GOT3 (cell line): Measurements from ENCODE around the gene CYB5B.
"Not testable (repeated sequence)": the region's sequence is repeated elsewhere in the genome, so short reads cannot be mapped to it uniquely, and the experiment has no call there.

Experiments used
- DNase-seq: peaks from one replicate; lab custom pipeline; 2025; ENCODE audit warnings: mixed read lengths; lab: John Stamatoyannopoulos, UW

Gene CYB5B

DNA sequence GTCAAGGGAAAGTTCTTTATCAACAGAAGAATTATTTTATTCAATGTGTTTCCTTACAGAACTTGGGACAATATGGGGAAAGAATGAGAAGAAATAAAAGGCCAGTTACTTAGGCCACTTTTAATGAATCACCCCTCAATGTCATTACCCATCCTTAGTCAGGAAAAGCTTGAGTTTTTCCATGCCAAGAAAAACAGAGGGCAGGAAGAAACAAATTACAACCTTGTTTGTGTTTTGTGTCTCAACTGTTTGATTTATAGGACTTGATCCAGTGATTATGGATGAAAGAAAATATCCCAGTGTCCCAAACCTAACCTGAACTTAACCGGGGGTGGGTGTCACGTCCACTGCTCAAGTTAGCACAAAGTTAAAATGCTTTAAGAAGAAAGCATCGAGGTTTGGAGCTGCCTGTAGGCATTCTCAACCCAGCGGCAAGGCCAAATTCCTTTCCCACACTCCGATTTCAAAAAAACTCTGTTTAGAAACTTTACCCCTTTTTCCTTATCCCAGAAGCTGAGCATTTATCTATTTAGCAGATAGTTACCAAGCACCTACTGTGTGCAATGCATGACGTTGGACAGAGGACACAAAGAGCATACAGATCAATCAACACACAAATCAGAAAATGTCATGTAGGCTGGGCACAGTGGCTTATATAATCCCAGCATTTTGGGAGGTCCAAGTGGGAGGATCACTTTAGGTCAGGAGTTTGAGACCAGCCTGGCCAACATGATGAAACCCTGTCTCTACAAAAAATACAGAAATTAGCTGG, 14.0 kb upstream of the CYB5B start:
- no peak for DNase-seq

DNA sequence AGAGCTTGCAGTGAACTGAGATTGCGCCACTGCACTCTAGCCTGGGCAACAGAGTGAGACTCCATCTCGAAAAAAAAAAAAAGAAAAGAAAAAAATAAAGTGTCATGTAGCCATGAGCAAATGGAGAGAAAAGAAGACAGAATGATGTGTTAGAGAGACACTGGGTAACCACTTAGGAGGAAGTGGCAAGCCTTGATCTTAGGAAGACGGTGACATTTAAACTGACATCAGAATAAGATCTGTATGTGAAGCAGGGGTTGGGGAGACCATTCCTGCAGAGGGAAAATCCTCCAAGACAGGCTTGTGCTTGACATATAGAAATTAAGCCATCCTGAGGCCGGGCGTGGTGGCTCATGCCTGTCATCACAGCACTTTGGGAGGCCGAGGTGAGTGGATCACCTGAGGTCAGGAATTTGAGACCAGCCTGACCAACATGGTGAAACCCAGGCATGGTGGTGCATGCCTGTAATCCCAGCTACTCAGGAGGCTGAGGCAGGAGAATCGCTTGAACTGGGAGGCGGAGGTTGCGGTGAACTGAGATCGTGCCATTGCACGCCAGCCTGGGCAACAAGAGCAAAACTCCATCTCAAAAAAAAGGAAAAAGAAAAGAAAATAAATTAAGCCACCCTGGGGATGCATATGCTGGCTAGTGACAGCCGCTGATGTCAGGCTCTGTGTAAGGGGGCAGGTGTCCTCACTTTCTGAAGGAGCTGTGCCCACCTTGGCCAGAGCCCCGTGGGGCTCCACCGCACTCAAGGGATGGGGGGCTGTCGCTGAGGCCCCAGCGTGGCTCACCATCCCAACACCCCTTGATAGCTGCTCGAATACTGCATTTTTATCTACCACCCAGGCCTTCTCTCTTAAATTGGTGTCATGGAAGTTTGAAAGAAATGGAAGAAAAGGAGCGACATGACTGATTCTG, 13.1 kb upstream of the CYB5B start:
- DNase-seq: no peak

DNA sequence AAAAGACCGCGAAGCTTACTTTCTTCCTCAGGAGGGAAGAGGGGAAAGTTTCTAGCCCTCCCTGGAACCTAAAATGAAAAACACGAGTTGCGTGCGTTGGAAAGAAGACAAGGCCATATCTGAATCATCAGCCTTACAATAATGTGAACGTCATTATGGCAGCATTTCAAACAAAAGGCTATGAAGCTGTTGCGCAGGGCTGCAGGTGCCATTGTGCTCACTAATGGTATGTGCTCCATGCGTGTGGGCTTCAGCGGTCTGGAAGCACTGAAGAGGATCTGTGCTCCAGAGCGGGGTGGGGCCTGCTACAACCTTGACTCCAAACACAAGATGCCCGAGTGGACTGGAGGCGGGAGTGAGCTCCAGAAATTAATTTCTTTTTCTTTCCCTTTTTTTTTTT, 12.1 kb upstream of the CYB5B start:
- DNase-seq: no peak

DNA sequence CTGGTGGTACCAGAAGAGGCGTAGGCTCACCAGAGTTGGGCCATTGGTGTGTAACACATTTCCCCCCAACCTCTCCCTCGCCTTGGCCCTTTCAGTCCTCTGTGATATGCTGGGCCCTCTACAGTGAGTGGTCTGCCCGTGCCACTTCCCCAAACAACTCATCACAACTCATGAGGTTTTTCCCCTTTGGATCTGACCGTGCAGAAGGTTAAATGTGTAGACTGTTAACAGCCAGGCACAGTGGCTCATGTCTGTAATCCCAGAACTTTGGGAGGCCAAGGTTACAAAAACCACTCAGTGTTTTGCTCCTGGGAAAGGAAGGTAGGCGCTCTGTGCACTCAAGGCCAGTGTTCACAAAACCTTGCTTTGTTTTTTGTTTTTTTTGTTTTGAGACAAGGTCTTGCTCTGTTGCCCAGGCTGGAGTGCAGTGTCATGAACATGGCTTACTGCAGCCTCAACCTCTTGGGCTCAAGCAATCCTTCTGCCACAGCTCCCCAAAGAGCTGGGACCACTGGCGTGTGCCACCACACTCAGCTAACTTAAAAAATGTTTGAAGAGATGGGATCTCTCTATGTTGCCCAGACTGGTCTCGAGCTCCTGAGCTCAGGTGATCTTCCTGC, 11.3 kb upstream of the CYB5B start:
- DNase-seq: no peak

DNA sequence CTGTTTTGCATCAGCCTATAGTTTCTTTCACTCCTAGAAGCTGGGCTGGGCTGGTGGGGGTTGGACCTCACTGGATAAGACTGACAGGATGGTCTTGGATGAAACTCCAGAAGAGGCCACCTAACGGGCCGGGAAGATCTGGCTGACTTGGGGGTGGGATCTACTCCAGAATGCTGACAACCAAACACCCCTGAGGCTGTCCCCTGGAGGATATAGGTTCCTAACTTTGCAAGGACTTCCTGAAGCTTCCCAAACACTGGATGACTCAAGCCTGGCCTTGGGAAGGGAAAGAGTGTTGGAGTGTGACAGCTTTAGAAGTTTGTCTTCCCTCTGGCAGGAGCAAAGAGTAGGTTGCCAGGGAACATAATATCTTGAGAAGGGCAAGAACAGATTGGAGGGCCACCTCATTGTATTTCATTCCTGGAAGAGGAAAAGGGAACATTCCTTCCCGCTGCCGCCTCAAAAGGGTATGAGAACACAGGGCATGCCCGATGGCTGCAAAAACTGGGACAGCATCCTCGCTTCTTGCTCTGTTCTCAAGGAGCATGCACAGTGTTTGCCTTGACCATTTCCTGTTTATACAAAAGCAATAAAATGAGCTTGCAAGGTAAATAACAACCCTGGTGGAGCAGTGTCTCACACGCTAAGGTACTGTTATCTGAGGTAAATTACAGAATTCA, 6.8 kb upstream of the CYB5B start:
- no peak for DNase-seq

DNA sequence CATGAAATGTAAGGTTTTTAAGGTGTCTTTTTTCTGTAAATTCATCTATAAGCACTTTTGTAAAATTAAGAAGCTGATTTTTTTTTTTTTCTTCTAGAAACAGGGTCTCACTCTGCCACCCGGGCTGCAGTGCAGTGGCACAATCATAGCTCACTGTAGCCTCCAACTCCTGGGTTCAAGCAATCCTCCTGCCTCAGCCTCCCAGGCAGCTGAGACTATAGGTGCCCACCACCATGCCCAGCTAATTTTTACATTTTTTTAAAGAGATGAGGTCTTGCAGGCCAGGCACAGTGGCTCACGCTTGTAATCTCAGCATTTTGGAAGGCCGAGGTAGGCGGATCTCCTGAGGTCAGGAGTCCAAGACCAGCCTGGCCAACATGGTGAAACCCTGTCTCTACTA, 4.5 kb upstream of the CYB5B start:
- no peak for DNase-seq

DNA sequence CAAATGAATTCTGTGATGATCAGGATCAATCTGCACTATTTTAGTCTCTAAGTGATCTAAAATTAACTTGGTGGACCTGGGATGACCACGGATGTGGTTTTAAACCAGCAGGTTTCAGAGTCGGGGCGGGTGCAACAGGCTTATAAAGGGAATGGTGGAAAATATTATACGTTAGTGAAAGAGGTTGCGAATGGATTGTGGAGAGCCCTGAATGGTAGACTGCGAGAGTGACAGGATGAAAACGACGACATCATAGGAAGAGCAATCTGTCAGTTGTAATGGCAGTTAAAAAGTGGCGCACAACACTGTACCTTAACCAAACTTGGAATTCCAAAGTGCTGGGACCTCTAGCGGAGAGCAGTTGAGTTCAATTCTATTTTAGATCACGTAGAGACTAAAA, 1.2 kb upstream of the CYB5B start:
- DNase-seq: no peak

DNA sequence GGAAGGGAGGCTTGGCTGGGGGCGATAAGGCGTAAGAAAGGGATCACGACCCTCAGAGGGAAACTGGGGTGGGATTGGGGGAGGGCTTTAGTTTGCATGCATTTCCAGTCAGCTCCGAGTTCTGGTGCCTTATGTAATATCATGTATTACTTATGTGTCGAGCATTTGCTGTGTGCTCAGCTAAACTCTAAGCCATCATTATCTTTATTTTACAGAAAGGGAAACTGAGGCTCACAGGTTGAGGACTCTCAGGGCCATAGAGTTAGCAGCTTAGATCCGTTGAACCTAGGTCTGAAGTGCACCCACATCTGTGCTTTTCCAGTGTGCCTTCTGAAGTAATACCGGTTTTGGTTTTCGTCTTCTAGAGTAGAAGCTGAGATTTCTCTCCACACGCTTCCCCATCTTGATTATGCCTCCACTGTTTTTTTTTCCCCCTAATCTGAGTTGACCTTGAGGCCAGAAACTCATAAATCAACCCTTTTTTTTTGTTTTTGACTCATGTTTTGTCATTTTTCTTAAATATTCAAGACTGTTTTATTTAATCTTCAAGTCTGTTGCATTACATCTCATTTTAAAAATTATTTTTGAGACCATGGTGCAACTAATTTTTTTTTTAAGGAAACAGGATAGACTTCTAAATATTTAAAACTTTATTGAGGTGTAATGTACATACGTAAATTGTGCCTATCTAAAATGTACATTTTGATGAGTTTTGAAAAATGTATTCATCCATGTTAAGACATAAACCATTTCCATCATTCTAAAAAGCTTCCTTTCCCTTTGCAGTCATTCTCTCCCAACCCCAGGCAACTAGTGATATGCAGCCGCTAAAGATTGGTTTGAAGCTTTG, 741 bp downstream of the CYB5B start:
- DNase-seq: no peak

DNA sequence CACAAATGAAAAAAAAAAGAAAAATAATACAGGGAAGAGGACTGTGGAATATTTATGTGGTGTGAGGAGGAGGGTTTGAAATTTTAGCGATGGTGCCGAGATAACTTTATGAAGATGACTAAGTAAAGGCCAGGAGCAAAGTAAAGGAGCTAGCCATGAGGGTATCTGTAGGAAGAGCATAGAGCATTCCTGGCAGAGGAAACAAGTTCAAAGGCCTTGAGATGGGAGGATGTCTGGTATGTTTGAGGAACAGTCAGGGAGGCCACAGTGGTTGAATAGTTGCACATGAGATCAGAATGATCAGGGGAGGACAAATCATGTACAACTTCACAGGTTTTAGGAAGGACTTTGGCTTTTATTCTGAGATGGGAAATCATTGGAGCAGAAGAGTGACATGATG, 4.2 kb downstream of the CYB5B start:
- DNase-seq: no peak

DNA sequence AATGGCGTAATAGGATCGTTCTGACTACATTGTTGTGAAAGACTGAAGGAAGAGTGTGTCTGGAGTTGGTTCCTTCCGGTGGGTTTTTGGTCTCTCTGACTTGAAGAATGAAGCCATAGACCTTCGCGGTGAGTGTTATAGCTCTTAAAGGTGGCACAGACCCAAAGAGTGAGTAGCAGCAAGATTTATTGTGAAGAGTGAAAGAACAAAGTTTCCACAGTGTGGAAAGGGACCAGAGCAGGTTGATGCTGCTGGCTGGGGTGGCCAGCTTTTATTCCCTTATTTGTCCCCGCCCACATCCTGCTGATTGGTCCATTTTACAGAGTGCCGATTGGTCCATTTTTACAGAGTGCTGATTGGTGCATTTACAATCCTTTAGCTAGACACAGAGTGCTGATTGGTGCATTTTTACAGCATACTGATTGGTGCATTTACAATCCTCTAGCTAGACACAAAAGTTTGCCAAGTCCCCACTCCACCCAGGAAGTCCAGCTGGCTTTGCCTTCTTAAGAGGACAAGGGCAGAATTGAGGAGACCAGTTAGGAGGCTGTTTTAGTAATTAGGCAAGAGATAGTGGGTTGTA, 4.7 kb downstream of the CYB5B start:
- DNase-seq: not testable (repeated sequence)

DNA sequence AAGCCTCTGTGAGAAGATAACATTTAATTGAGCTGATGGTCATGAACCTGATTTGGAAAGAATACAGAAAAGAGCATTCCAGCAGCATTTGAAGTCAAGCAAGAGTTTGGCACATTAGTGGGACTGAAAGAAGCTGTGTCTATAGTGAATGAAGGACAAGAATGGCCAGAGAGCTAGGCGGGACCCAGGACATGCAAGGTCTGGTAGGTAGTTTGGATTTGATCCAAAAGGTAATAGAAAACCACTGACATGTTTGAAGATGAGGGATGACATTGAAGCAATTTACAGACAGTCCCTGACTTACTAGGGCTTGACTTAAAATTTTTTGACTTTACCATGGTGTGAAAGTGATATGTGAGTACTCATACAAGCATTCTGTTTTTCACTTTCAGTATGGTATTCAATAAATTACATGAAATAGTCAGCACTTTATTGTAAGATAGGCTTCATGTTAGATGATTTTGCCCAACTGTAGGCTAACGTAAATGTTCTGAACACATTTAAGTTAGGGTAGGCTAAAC, 7.6 kb downstream of the CYB5B start:
- no peak for DNase-seq

DNA sequence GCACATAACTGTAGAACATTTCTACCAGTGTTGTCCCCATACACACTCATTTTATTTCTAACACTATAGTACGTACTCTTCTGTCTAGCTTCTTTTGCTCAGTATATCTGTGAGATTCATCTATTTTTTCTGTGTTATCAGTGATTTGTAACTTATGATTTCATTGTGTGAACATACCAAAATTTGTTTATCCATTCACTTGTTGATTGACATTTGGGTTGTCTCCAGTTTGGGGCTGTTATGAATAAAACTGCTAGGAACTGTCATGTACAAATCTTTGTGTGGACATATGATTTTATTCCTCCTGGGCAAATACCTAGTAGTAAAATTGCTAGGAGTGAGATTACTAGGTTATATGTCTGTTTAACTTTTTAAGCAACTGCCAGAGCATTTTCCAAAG, 9.6 kb downstream of the CYB5B start:
- no peak for DNase-seq

DNA sequence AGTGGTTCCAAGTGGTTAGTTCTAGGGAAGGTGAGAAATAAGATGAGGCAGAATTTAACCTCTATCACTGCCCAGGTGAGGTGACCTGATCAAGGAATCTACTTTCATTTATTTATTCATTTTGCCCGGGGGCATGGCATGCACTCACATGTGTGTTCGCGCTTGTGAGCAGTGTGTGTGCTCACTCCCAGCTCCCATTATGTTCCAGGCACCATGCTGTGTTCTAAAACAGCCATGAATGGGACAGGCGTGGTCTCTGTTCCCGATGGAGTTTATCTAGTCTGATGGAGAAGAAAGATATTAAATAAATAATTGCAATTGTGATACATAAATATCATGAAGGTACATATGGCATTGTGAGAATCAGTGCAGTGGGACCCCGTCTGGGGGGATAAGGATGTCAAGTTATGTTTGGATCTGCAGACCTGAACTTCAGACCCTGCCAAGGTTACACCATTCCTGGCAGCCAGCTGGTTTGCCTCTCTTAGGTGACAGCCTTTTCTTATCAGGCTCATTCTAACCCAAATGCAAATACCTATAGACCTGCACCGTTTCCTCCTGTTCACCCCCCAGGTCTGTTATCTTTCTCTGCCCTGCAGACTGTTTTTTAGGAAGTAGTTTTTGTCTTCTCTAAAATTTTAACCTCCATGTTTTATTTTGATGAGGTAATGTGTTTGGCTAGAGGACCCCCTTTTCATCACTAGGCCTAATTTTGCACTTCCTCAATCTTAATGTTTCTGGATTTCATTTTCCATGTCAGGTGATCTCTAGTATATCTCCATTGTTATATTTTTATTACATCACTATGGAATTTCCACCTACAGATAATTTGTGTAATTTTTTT, 11.8 kb downstream of the CYB5B start:
- DNase-seq: no peak

DNA sequence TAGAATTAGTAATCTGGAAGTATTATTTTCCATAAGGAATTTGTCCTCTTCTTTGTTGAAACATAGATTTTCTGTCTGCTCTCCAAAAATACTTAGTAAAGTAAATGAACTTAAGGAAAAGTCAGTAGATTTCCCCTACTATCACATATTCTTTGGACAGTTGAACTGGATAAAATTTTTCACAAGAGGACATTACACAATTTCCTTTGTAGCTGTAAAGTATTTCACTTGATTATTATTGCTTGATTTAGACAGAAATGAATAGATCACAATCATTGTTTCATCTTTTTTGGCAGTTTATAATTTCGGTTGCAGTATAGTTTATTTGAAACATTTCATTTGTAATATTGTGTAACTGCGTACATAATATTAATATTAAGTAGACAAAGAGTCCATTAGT, 12.5 kb downstream of the CYB5B start:
- DNase-seq: no peak

DNA sequence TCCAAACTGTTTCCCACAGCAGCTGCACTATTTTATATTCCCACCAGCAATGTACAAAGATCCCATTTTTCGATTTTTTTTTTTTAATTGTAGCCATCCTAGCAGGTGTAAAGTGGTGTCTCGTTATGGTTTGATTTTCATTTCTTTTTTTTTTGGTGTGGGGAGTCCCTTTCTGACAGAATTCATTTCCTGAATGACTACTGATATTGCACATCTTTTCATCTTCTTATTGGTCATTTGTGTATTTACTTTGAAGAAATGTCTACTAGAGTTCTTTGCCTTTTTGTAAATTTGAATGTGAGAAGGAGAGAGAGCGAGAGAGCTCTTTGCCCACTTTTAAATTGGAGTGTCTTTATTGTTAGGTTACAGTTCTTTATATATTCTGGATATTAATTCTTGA, 14.0 kb downstream of the CYB5B start:
- DNase-seq: no peak

DNA sequence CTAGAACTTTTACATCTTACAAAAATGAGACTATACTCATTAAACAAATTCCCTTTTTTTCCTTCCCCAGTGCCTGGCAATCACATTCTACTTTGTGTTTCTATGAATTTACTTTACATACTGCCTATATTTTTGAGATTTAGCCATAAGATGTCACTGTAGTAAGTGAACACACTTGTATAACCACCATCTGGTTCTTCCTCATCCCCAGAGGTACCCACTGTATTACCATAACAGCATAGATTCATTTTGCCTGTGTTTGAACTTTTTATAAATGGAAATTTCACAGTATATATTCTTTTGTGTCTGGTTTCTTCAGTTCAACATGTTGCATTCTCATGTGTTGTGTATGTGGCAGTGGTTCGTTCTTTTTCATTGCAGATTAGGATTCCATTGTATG, 15.8 kb downstream of the CYB5B start:
- no peak for DNase-seq

DNA sequence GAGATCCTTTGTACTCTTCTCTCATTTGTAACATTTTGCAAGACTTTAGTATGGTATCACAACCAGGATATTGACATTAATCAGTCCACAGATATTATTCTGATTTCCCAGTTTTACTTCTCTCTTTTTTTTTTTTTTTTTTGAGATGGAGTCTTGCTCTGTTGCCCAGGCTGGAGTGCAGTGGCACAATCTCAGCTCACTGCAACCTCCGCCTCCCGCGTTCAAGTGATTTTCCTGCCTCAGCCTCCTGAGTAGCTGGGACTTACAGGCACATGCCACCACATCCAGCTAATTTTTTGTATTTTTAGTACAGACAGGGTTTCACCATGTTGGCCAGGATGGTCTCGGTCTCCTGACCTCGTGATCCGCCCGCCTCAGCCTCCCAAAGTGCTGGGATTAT, 16.6 kb downstream of the CYB5B start:
- not testable (repeated sequence) for DNase-seq

DNA sequence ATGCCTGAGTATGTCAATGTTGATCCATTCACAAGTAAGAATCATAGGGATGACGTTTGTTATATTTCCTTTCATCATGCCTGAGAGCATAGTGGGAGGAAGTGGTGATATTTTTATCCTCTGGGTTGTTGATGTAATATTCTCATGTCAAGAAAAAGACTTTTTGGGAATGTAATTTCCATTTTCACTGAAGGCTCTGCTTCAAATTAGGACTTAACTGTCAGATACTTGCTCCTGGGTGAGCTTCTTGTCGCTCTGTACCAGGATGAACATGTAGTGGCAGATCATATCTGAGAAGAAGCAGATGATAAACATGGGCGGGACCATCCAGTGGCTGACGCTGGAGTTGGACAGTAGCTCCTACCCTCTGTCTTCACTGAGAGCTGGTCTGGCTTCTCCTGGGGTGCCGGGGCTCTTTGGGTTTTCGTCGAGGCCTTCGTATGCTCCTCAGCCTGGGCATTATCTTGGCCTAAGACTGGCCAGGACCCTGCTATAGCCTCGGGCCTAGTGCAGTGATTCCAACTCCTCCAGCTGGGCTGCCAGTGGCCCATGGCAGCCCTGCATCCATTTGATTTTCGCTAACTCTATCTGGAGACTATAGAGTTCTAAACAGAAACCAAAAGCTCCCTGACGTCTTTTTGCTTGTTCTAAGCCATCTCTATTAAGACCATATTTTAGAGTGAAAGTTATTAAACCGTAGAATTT, 19.7 kb downstream of the CYB5B start:
- no peak for DNase-seq

DNA sequence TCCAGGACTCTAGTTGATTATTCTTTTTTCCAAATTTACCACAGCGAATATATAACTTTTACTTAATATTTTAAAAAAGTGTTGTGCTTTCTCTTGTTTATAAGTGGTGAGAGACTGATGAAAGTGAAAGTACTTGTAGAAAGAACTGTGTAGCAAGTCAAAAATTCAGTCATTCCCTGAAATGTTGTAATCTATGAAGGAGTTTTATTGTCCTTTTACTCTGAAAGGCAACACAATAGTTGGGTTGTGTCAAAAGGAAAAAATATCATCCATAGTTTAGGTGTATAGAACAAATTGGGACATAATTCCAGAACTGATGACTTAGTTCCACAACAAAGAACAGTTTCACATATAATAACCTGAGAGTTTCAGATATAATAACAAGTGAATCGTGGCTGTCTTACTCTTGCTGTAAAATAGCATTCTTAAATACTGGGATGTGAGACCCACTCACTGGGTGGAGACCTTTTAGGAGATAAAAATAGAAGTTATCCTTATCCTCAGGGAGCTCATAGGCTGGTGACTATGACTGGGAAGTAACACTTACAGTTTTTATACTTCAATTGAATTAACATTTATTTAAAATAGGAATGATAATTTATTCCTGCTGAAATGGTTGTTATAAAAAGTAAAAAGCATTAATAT, 20.6 kb downstream of the CYB5B start:
- no peak for DNase-seq
